Fibroblast of skin of back (primary cell): ENCODE results near the gene NF1. TPM values are rescaled to one million over a fixed set of nuclear protein-coding genes. Genes with fewer than 3 reads are reported as not detected.
"Not testable (repeated sequence)": the region's sequence is repeated elsewhere in the genome, so short reads cannot be mapped to it uniquely, and the experiment has no call there.

Experiments
- DNase-seq: peaks from one replicate; pipeline ENCODE4 v3.0.0-alpha.2; 2013
- polyA plus RNA-seq, 2 experiments: library from polyadenylated mRNA; unstranded; fragments of 120-200 nt; gene quantifications; one replicate each; pipeline ENCODE4 v1.2.1, GENCODE V29; 2013; ENCODE audit not compliant: insufficient read length in 2 of 2

NF1 gene, protein sequence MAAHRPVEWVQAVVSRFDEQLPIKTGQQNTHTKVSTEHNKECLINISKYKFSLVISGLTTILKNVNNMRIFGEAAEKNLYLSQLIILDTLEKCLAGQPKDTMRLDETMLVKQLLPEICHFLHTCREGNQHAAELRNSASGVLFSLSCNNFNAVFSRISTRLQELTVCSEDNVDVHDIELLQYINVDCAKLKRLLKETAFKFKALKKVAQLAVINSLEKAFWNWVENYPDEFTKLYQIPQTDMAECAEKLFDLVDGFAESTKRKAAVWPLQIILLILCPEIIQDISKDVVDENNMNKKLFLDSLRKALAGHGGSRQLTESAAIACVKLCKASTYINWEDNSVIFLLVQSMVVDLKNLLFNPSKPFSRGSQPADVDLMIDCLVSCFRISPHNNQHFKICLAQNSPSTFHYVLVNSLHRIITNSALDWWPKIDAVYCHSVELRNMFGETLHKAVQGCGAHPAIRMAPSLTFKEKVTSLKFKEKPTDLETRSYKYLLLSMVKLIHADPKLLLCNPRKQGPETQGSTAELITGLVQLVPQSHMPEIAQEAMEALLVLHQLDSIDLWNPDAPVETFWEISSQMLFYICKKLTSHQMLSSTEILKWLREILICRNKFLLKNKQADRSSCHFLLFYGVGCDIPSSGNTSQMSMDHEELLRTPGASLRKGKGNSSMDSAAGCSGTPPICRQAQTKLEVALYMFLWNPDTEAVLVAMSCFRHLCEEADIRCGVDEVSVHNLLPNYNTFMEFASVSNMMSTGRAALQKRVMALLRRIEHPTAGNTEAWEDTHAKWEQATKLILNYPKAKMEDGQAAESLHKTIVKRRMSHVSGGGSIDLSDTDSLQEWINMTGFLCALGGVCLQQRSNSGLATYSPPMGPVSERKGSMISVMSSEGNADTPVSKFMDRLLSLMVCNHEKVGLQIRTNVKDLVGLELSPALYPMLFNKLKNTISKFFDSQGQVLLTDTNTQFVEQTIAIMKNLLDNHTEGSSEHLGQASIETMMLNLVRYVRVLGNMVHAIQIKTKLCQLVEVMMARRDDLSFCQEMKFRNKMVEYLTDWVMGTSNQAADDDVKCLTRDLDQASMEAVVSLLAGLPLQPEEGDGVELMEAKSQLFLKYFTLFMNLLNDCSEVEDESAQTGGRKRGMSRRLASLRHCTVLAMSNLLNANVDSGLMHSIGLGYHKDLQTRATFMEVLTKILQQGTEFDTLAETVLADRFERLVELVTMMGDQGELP (N-terminal part only)
- 21.6 TPM for polyA plus RNA-seq (2013, experiment 1 of 2; ENCODE audit: insufficient read length)
- 25.2 TPM for polyA plus RNA-seq (2013, experiment 2 of 2; ENCODE audit: insufficient read length)

DNA sequence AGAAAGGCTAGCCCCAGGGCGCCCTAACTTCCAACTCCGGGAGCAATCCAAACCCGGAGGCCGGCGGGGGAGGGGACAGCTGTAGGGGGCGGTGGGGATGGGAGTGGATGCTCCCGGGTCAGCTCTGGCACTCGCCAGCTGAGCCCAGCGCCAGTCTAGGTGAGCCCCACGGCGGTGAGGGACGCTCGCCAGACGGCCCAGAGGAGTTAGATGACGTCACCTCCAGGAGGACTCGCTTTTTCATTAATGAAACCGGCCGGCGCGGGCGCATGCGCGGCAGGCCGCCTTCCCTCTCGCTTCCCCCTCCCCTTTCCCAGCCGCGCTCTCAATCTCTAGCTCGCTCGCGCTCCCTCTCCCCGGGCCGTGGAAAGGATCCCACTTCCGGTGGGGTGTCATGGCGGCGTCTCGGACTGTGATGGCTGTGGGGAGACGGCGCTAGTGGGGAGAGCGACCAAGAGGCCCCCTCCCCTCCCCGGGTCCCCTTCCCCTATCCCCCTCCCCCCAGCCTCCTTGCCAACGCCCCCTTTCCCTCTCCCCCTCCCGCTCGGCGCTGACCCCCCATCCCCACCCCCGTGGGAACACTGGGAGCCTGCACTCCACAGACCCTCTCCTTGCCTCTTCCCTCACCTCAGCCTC, at the start of gene NF1:
TSS of gene NF1 (plus strand) at position 378 of the 636 bp plus-strand sequence. CDS start 333 bp downstream, outside the sequence.
- peak; percentile 96 for DNase-seq

DNA sequence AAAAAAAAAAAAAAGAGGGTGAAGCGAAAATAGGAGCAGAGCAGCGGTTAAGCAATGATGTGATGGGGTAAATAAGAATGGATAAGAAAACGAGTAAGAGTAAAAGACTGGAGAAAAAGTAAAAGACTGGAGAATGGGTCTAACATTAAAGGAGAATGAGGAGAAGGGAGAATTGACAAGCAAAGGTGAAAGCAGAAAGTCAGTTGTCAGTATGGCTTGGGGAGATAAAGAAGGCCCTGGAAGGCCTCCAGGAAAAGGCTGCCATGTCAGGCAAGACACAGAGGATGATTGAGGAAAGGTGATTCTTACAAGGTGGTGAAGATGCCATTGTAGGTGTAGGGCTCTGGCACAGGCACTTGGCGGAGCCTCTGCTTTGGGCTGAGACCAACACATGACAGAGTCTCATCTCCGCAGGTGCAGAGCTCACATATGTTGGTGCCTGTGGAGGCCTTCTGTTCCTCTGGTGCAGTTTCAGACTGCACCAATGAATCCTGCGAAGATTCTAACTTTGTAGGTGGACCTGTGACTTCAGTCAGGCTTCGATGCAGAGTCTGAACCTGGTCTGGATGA, 47.8 kb upstream of the NF1 start:
- DNase-seq, result not testable (repeated sequence)

DNA sequence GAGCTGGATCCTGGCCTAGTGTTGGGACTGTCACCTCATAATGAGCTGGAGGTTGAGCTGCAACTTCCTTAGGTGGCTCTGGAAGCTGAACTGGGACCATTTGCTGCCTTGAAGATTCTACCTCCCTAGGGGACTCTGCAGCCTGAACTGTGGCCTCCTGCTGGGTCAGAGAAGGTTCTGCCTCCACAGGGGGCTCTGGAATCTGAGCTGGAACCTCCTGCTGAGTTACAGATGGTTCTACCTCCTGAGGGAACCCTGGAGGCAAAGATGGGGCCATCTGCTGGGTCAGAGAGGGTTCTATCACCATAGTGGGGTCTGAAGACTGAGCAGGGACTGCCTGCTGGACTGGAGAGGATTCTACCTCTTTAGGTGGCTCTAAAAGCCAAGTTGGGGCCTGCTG, 46.6 kb upstream of the NF1 start:
- no peak for DNase-seq

GRCh38 chr17:31048780-31049179, 46.0 kb upstream of the NF1 start:
- DNase-seq, result no peak

DNA sequence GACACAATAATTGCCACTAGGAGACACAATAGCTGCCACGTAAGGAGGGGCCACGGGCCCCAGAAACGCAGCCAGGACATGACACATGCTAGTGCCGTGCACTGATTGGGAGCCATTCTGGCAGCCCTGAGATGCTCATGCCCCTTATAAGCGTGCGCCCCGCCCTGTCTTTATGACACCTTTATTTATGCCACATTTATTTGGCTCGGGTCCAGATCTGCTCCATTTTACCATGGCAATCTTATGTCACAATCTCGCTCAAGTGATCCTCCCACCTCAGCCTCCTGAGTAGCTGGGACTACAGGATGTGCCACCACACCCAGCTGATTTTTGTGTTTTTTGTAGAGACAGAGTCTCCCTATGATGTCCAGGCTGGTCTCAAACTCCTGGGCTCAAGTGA, 43.8 kb upstream of the NF1 start:
- DNase-seq, result no peak

GRCh38 chr17:31051506-31051905, 43.3 kb upstream of the NF1 start:
- DNase-seq, result no peak

DNA sequence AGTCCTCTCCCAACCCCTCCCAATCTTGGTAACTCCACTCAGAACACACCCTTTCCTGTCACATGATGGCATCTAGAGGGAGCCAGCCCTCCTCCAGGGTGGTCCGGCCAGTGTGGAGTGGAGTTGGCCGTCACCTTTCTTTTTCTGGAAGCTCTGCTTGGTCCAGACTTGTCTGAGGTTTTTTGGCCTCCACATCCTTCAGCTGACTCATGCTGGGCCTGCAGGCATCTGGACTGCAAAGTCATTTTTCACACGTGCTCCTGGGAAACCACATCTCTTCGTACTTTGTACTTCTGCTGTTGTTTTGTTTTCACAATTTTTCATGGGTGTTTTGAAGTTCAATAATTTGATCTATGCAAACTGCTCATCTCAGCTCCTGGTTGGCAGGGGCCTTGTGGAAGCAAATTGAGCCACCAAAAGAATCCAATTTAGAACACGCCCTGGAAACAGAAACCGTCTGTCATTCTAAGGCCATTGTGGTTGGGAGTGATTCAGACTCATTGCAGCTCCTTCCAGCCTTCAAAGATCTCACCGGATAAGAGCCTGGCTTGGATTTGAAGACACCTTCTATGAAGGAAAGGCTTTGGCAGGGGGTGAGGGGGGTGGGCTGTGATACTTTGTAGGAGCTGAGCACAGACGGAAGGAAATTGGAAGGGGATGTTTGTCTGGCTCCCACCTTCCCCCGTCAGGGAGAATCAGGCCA, 42.4 kb upstream of the NF1 start:
- peak; percentile 95 for DNase-seq

DNA sequence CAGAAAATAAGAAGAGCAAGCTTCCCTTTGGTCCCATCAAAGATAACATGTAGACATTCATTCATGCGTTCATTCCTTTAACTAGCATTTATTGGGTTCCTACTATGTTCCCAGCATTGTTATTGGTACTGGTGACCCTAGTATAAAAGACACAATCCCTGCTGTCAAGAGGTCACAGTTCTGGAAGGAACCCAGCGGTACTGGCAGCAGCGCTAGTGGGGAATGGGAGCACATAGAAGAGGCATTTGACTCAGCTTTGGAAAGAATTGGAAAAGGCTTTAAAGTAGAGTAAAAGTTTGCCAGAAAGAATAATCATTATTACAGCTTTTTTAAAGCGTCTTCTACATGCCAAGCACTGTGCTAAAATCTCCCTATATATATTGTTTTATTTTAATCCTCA, 41.7 kb upstream of the NF1 start:
- DNase-seq, result no peak

- no peak for DNase-seq
Observed at GRCh38 chr17:31054761-31055160, 40.0 kb upstream of the NF1 start.

DNA sequence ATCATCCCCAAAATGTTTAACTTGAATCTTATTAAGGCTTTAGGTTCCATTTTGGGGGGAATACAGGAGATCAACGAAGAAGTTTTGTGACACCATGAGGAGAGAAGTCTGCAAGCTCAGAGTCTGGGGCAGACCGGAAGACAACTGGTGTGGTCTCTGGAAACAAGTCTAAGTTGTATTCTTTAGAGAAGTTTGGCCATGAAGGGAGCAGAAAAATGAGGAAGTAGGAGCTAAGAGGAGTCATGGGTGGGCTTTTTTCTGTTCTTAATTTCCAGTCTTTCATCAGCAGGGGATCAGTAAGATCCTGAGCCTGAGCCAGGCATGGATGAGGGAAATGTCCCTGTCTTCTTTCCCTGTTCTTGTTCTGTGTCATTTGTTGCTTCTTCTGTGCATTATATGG, 35.8 kb upstream of the NF1 start:
- no peak for DNase-seq

GRCh38 chr17:31060791-31061550, 33.8 kb upstream of the NF1 start:
- DNase-seq, result no peak

DNA sequence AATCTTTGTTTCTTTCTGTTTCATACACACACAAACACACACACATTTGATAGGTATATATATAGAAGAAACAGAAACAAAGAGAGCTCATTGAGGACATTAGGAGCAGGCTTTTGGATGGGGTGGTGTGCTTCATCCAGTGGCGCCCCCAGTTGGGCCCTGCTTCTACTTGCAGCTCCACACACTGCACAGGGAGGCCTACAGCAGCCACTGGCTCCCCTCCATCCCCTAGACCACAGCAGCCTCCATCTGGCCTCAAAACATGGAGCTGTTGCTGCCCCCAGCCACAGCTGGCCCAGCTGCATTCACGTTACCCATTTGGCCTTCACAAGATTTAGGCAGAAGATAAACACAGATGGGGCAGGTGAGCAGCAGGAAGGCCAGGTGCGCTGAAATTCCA, 33.1 kb upstream of the NF1 start:
- DNase-seq, result no peak

DNA sequence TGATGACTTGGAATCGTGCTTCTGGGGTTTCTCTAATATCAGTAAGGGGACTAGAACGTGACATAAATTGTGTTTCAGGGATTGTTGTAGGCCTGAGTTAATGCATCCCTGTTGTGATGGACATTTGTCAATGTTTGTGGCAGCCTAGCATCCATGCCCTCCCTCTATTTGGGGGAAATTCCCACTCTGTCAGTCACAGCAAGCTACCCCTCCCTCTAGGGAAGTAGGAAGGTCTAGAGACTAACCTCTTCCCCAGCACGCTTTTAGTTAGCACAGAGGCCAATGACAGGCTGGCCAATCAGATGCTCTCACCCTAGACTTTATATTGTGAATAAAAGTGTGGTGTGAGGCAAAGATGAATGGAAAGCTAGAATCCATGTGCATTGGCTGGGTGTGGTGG, 32.4 kb upstream of the NF1 start:
- DNase-seq, result no peak

DNA sequence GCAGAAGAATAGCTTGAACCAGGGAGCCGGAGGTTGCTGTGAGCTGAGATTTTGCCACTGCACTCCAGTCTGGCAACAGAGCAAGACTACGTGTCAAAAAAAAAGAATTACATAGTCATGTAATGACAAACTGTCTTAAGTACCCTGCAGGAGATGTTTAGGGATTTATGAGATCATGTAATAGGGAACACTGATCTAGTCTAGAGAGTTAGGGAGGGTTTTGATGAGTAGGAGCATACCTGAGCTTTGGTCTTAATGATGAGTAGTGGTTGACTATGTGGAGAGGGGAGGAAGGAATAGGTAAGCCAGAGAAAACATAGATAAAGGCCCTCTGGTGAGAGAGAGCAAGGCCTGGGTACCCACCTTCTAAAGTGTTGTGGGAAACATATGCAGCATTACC, 30.1 kb upstream of the NF1 start:
- no peak for DNase-seq

DNA sequence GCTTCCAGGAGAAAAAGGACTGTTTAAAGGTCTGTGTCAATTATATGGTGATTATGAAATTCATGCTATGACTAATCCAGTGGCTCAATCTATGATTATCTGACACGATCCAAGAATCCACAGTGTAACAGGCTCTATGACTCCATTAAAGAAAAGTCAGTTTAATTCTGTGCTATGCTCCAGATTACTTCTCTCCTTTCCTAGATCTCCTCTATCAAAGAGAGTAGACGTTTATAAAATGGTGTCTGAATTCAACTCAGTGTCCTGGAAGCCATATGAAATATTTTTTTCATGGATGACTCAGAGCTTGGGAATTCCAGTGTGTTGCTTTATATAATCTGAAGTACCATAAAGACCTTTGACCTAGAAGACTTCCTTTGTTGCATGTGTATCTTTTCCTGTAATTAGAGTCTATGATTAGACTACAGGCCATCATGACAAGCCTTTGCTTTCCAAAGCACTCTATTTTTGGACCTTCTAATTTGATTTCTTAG, 27.0 kb upstream of the NF1 start:
- peak; percentile 90 for DNase-seq

DNA sequence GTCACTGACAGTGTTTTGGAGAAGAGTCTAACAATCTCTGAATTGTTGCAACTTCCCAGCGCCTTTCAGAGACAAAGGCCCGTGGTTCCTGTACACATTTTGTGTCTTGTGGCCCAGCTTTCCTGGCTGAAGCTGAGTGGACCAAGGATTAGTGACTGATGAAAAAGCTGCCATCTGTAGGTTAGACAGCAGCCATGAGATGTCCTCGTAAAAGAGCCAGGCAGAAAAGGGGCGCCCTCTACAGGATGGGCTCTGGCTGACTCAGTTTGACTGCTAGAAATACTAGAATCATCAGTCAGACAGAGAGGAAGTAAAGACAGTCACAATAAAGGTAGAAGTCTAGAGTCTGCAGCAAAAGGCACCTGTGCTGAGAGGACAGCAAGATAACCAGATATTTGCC, 26.5 kb upstream of the NF1 start:
- peak; percentile 31 for DNase-seq

DNA sequence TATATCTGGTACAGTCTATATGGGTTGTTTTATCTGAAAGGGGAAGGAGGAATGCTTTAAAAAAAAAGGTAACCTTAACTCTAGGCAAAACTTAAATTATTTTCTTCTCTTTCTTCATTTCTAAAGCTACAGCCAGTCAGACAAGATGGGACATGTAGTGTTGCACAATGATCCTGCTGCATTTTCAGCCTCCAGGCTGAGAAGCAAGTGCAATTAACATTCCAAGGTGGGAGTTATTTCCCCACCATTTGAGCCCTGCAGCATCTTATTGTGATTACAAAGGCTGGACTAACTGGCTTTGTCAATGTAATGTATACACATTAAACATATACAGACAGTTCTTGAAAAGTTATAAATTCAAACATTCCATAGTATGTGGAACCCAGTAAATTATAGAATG, 22.6 kb upstream of the NF1 start:
- DNase-seq, result no peak

- DNase-seq, result no peak
Observed at GRCh38 chr17:31073411-31073810, 21.4 kb upstream of the NF1 start.

- DNase-seq, result peak; percentile 91
Observed at GRCh38 chr17:31074772-31075555, 19.8 kb upstream of the NF1 start.
